NCI-H2107 (cell line): ENCODE measurements around the gene SHC3.

Source experiments
- DNase-seq: peaks from one replicate; lab custom pipeline; 2025; lab: John Stamatoyannopoulos, UW

Gene SHC3

DNA sequence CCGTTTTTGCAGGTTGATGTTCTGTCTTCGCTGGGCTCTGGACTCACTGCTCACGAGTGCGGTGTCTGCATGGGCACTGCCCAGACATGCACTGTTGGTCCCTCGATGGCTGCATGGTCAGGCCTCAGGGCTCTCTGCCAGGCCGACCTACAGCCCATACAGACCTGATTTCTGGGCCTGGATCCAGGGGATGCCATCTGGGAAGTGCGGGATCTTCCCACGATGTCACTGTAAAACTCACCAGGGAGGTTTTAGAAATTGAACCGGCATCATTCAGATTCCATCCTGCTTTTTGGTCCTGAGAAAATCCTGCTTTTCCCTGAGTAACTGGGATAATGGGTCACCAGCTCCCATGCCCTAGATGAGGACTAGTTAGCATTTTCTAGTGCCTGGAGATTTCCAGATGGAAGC is 178.2 kb downstream of the SHC3 start:
- DNase-seq: no peak

DNA sequence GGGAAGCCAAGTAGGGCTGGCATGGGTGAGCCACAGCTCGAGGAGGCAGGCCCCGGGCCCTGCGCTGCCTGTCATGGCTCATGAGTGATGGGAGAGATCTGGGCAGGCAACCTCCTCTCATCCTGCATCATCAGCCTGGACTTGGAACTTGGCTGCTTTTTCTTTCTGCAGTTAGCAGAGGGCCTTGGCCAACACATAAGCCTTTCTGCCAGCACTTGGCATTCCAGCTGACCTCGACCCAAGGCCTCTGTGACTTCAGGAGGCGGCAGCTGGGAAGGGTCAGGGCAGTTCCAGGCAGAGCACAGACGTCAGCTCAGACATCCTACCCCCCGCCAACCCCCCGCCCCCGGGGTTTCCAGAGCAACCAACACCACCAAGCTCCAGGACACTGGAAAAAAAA is 179.7 kb downstream of the SHC3 start:
- DNase-seq: no peak

DNA sequence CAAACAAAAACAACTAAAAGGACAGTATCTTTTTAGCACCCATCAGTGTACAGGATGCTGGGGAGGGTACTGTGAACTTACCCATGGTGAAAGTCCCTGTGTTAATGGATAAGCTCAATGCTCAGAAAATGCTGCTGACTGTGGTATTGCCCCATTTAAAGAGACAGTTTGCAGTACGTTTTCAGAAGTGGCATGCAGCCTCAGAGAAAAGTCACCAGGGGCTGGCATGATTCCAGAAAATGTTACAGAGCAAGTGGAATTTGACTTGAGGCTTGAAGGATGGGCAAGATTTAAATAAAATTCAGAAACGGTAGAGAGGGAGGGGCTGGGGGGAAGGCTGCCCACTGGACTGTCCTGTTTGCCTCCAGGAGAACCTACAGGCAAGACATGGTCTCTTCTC is 180.1 kb downstream of the SHC3 start:
- no peak for DNase-seq

DNA sequence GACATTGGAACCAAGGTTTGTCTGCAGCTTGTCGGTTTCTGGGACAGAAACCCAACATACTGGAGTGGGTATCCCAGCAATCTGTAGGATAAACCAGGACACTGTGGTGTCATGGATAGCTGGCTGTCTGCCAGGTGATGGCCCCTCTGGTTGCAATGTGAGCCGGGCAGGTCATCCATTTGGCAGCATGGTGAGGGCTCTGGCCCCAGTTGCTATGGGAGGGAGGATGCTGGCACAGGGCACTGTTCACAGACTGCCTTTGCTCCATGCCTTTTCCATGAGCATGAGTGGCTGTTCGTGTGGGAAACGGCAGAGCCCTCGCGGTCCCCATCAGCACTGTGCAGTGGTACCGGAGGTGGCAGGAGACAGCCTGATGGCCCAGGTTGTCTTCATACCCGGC is 181.0 kb downstream of the SHC3 start:
- DNase-seq: no peak

DNA sequence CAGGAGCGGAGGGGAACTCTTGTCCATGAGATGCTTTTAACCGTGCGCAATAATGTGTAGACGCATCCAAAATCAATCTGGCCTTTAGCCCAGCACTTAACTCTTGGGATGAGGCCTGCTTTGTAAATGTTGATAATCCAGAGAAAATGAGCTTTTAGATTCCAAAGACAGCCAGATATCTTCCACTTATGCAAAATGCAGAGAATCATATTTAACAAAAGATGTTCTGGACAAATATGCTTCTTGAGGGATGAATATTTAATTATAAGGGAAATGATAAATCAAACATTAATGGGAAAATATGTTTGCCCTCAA is 181.7 kb downstream of the SHC3 start:
- DNase-seq: no peak

DNA sequence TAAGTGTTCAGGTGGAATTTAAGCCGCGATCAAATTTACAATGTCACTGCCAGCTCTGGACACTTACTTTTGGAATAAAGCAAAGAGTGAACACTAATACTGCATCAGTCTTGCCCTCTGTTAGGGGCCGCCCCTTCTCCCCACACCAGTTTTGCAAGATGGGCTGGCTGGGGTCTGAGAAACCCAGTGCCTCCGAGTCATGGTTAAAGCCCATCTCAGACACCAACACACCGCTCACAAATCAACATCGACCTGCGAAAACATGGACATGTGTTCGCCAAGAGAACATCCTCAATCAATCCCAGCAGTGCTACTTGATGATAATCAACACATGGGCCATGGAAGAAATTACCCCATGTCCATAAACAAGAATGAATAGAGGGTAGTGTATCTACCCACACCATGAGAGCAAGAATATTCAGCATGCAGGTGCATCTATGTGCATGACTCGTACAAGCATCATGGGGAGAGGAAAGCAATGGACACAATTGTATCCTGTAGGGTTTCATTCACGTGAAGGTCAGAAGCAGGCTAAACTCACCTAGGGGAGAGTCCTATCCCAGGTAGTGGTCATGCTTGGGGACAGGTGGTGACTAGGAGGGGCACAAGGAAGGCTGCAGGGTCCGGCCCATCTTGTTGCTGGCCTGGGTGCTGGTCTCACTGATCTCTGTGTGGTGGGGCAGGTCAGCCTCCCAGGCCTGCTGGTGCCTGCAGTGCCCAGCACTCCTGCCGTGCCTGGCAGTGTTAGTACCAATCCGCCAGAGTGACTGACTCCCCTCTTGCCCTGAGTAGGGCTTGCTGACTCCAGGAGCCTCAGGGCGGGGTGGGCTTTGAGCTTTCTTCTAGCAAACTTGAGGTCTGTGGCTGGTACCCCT is 182.3 kb downstream of the SHC3 start:
- no peak for DNase-seq

DNA sequence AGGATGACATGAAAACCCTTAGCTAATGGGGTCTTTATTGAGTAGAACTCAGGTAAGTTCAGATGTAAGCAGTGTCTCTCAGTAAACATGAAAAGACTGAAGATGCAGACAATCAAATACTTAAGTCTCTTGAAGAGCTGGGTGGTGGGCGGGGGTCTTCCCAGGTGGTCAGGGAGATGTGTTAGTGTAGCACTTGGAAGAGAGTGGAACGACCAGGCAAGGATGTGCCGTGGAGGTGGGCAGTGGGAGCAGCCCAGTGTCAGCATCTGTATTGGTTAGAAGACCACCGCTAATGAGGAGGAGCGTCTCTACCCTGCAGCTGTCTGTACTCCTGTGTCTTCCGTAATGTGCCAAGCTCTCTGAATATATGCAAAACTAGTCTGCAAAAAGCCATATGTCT is 183.0 kb downstream of the SHC3 start:
- DNase-seq: no peak

DNA sequence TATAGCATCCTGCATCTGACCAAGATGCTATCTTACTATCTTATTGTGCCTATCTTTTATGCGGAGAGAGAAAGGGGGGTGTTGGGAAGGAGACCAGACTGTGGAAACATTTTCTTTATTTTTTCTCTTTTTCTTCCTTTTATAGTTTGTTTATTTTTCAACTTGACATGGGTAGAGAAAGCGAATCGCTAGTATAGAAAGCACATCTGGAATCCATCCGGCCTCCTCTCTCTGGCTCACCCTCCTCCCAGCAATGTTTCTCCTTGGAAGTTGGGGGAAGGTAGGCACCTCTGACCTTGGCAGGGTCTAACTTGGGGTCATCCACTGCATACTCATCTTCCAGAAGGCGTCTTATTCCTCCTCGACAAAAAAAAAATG is 183.4 kb downstream of the SHC3 start:
- no peak for DNase-seq

DNA sequence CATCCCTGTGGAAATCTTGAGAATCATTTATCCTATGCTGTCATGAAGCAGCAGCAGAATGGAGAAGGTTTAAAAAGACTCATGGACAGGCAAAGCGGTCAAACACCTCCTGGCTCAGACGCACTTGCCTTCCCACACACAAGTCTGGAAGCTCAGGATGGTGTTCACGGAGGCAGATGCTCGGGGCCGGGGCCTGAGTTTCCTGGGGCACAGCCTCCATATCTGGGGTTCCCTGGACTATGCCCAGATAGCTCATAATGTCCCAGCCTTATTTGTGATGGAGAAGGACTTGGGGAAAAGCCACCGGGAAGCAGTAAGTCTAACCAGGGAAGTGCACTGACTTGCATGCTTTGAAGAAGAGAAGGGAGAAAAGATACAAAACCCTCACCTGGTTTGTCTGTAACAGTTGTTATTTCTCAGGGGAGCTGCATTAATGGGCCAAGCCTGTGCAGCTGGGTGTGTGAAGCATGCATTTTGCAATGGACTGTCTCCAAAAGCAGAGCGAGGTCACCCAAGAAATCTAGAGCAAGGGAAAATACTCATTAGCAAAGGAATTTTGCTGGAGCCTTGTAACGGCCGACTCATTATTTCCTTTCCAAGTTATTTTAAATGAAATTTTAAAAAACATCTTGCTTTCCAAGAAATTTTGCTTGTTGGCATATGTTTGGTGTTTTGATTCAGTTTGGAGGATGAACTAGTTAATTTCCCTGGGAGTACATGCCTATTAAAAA is 184.0 kb downstream of the SHC3 start:
- no peak for DNase-seq

DNA sequence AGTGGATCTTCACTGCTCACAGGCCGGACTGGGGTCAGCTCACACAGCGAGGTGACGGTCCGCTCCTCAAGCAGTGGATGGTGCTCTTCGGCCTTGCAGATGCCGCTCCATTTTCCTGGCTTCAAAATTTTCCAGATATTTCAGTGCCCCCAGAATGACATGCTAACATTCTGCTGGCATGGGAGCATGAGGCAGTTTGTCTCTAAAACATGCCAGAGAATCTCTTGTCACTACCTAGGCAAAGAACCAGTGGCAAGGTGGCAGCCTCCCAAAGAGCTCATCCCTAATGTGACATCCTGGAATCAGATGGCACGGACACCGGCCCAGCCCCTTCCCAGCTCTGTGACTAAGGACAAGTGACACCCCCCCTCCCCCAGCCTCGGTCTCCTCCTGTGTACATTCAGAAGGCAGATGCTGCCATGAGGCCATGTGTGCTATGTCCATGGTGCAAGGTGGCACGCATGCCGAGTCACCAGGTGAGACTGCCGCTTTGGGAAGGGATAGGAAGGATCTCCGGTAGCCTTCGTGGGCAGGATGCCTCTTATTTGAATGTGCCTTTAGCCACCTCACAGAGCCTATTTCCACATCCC is 184.7 kb downstream of the SHC3 start:
- no peak for DNase-seq

DNA sequence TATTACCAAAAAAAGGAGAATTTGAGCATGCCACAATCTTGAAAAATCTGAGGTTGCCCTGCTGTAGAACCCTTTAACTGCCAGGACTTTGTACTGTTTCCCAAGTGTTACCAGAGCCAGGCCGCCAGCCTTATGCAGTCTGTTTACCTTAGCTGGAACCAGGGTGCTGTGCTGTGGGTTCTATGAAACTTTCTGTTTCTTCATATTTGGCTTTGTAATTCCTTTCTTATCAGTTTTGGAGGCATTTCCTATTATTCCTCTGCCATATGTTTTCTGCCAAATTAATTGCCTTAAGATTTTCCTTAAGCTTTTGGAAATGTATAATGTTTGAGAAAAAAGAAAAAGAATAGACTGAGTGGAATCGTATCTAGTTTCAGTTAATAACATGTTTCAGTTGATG is 185.3 kb downstream of the SHC3 start:
- DNase-seq: no peak

DNA sequence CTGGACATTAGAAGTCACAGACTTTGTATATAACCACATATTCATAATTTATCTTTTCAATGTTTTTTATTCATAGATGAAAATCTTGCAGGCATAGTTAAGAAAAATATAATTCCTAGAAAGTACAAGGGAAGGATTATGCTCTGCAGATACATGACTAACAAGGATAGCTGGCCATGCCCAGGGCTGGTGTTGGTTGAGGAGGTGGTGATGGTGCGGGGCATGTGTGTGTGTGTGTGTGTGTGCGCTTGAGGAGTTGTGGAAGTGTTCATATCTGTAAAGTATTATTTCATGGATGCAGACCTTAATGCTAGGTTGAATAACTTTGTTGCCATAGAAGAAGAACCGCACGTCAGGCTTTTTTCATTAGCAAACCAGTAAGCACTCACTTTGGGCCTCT is 186.1 kb downstream of the SHC3 start:
- no peak for DNase-seq

DNA sequence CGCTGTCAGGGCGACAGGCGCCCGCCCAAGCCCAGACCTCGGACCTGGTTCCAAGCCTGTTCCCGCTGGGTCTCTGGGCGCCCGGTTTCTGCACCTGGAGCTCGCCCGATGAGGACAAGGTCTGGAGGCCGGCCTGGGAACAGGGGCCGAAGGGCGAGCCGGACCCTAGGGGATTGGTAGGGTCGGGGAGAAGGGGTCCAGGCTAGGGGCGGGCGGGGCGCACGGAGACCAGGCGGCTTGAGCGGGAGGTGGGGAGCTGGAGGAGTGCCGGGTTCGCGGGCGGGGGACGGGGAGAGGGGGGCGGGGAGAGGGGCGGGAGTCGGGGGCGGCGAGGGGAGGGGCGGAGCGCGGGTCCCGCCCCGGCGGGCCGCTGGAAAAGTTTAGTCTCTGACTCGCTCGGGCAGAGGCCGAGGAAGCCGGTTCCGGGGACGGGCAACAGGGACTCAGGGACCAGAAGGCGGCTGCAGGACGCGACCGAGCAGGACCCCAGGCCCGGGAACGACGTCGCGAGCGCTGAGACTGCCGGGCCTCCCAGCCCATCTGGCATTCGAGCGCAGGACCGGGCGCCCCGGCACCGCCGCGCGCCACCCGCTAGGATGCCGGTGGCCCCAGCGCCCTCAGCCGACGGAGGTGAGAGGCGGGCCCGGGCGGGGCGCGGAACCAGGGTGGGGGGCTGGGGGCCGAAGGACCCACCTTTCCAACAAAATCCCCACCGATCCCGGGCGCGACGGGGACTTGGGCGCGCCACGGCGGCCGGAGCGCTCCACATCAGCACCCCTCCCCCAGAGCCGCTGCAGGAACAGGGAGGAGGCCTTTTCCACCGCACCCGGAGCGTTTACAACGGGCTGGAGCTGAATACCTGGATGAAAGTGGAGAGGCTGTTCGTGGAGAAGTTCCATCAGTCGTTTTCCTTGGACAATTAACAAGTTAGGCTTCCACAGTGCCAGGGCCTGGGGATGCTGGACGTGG is 187.3 kb downstream of the SHC3 start, which contains the start of gene S1PR3:
TSS of gene S1PR3 (plus strand) at position 403 of the 969 bp plus-strand sequence. CDS start 9,733 bp downstream, outside the sequence.
- DNase-seq: no peak

DNA sequence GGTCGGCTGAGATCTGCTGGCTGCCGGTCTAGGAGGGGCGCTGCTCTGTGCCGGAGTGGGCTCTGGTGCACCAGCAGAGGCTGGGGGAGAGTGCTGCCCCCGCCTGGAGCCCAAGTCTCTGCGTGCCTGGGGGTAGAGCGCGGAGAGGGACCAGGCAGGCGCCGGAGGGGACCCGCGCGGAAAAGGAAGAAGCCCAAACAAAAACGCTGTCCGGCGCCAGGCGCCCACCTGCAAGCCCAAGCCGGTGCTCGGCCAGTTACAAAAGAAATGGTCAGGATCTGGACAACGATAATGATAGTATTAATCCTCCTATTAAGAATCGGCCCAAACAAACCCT is 187.9 kb downstream of the SHC3 start:
- DNase-seq: no peak

DNA sequence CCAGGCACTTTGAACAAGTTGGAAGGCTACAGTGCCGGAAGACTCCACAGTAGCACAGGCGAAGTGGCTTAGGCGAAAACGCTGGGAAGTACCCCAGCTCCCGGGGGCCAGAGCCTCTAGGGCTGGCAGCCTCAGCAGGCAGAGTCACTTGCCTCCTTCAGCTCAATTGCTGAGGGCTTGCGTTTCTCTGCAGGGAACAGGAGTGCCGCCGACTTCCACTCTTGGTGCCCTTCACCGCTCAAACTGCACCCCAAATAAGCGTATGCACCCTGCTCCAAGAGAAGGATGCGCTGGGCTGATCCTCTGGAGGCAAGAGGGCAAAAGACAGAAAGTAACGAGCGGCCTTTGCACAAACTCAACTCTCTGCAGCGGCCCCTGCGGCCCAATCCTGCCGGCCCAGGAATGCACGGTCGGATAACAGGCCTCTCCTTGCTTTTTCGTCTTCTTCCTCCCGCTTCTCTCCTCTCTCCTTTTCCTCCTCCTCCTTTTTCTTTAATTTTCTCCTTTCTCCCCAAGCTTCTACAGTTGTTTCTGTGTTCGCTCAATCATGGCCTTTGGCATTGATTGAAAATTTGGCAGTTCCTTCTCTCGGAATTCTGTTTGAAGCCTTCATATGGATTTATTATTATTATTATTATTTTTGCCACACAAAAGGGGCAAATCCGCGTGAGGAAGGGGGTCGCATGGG is 188.4 kb downstream of the SHC3 start:
- no peak for DNase-seq

DNA sequence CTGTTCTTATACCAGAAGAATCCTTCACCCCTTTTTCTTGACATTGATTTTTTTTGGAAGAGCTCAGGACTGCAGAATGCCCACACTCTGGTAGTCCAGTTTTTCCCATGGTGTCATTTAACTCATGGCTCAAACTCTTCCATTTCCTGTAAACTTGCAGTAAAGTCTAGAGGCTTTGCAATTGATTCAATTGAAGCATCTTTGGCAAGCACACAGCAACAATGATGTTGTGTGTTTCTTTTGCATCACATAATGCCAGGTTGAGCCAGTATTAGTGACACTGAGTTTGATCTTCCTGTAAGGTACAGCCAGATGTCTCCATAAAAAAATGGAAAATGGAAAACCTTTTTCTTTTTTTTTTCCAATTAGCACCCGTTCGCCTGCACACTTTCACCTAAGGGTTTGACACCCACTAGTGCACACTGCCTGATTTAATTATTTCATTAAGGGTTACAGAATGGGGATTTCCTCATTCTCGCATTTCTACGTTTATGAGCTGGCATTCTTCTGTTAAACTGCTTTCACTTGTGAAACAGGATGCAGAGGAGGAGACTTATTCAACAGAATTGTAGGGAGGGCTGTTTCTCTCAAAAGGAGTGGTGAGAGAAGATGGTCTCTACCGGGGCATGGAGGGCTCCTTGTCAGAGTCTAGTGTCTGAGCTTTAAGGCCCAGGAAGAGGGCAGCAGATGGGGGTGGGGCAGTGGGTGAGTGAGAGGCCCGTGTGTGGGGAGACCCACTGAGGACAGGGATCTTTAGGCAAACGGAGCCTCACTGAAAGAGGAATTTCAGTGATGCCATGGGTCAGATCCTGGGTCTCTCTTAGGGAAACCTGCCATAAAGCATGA is 189.6 kb downstream of the SHC3 start:
- no peak for DNase-seq

DNA sequence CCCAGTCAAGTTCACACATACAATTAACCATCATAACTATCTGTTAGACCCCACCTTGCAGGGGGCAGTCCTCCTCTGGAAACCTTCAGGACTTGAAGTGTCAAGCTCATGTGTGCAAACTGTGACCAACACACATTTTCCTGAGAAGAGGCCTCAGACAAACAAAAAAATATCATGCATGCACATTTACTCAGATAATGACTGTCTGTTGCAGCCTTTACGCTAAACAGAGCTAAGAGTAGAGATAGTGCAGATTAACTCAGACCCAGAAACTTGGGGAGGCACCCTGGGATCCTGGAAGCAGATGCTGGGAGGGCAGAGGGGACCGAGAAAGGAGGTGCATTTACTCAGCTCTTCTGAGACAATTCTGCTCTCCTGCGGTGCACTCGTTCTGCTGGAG is 191.0 kb downstream of the SHC3 start:
- no peak for DNase-seq

DNA sequence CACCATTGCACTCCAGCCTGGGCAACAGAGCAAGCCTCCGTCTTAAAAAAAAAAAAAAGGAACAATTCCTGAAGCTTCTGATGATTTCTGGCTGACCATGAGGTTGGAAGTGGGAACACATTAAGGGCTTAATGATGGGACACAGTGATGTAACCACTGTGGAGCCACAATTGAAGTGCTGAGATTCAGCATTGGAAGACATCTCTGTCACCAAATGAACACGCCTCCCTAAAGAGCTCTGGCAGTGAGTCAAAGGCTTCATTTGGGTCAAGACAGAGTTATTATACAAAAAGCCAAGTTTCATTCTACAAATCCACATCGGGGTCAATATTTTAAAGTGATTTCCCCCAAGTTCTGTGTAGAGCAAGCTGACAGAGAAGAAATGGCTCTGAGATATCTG is 191.8 kb downstream of the SHC3 start:
- no peak for DNase-seq

DNA sequence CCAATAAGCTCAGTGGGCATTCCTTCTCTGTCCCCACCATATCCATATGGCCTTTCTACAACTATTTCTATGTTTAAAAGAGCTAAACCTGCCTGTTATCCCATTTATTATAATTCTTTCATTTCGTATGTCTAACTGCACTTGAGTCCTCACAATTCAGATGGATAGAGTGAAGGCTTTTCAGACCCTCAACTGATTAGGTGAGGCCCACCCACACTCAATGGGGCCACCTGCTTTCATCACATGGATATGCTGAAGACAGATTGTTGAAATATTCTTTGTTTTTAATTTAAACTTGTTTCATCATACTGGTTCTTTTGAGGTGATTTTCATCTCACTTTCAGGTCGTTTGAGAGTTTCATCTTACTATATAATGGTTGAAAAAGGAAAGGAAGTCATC is 193.0 kb downstream of the SHC3 start:
- no peak for DNase-seq

DNA sequence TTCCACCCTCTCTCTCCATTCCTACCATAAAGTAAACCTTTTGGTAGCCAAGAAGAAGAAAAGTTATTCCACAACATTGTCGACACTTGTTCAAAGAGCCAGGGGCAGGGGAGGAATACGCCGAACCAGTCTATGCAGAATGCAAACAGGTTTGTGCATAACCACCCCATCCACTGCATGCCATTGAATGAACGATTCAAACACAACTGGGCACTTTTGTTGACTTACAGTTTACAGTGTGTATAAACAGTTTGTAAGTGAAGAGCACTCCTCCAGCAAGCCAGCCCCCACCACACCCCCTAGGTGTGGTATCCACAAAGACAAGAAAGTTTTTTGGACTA is 194.1 kb downstream of the SHC3 start:
- no peak for DNase-seq
